SIG-M5 (cell line): Measurements from ENCODE around the gene LAMA2.

Experiments
- DNase-seq: peaks from one replicate; lab custom pipeline; 2025; lab: John Stamatoyannopoulos, UW

LAMA2 gene

GRCh38 chr6:129492260-129492659 is 609.3 kb downstream of the LAMA2 start:
- DNase-seq, result no peak

DNA sequence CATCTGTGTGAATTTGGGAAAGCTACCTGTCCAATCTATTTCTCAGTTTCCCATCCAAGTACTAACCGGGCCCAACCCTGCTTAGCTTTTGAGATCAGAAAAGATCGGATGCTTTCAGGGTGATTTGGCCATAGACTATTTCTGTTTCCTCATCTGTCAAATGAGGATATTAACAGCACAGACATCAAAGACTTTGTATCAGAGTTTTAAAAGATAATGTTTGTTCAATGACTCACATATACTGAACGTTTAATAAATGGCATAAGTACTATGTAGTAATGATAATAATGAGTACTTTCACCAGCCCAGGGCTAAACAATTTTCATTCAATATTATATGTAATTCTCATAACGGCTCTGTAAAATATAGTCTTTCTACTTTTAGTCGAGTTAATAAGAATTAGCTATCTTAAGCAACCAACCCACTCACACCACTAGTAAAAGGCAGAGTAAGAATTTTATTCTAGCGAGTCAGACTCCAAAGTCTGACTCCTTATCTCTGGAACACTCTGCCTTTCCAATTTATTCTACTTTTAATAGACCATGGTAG is 610.5 kb downstream of the LAMA2 start:
- no peak for DNase-seq

DNA sequence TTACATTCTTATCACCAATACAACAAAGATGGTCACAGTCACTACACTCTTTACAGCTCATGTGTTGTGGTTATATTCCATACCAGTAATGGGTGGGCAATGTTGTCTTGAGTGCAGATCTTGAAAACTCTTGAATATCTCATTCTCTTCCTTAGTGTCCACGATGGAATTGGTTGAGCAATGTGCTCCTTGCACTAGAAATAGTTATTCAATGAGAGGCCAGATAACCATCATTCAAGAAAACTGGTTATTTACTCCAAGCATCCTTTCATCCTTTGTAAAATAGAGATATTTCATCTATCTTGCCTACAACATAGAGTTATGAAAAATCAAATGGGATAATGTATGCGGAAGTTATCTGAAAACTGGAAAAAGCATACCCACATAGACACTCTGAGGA is 611.2 kb downstream of the LAMA2 start:
- no peak for DNase-seq

- no peak for DNase-seq
These were observed 611.6 kb downstream of the LAMA2 start for GRCh38 chr6:129494586-129494985.

GRCh38 chr6:129495652-129496051 is 612.7 kb downstream of the LAMA2 start:
- no peak for DNase-seq

- no peak for DNase-seq
These were observed 614.8 kb downstream of the LAMA2 start for GRCh38 chr6:129497481-129498441.

DNA sequence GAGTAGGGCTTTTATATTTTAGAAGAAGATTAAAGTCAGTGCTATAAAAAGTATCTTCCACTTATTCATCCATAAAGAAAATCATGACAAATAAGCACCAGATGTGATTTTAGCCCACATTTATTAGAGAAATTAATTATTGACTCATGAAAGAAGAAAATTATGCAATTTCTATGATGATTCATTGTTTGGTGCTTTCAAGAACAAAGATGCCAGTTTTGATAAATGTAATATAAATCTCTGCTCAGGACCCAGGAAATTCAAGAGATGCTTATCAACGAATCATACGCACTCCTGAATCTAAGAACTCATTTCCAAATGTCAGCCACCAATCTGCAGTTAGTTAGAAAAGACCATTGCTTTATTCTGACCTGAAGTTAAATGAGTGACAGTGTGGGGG is 615.6 kb downstream of the LAMA2 start:
- no peak for DNase-seq

DNA sequence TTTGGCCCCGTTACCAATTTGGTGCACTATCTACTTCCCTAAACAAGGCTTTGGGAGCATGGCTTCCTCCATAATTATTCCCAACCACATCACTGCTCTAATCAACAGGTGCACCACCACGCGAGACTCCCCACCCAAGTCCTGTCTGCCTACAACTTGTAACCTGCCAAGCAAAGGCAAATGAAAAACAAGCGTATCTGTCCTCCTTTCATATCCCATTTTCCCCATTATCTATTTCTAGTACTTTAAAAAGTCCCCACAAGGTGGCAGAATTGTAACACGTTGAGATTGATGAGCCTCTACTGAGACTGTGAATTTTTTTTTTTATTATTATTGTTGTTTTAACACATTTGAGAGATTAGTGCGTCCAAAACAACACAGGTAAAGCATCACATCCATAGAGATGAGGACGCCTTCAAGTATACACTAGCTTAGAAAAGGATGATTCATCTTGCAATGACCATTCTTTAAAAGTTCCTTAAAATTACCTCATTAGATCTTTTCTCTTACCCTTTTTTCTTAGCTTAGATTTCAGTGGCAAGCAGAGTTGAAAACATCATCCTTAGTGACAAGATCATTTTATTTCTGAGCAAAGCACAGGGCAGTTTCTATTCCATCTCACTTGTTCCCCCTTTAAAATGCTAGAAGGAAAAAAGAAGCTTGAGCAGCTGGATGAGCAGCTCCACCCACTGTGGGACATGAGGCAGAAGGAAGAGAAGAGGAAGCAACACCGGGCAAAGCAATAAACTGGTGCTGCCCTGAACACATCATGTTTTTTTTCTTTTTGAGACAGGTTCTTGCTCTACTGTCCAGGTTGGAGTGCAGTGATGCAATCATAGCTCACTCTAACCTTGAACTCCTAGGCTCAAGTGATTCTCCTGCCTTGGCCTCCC is 616.3 kb downstream of the LAMA2 start:
- peak; percentile 27 for DNase-seq

GRCh38 chr6:129499843-129500219 is 616.9 kb downstream of the LAMA2 start:
- no peak for DNase-seq

GRCh38 chr6:129500958-129501739 is 618.2 kb downstream of the LAMA2 start:
- no peak for DNase-seq

DNA sequence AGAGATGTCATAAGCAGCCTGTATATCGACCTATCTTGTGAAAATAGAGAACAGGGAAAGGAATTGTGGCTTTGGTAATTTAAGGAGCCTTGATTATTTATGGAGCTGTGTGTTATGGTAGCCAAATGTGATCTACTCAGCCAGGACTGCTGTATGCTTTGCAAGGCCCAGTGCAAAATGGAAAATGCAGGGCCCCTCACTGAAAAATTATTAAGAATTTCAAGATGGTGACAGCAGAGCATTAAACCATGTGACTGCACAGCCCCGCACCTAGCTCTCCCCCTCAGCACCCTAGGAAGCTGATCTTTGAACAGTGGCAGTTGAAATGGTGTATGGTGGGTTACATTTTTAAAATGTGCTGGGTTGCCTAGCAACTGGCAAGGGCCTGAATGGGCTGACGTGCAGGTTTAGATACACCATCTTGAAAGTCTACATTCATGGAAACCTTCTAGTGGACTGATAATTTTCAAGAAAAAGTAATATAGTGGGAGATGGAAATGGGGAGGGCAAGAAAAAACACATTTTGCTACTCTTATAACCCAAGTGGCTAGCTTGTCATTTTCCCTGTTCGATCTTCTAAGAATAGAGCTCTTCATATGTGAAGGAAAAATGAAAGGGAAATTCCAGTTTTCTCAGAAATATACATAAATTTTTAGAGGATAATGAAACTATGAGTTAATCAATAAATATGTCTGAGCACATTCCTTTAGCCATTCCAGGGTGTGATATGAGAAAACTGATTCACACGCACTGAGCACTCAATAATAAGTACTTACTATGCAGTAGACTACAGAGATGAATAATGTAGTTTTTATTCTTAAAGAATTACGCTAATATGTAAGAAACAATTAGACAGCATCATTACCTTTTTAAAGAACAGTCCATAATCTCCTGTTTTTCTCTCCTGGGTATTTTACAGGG is 619.1 kb downstream of the LAMA2 start:
- no peak for DNase-seq

DNA sequence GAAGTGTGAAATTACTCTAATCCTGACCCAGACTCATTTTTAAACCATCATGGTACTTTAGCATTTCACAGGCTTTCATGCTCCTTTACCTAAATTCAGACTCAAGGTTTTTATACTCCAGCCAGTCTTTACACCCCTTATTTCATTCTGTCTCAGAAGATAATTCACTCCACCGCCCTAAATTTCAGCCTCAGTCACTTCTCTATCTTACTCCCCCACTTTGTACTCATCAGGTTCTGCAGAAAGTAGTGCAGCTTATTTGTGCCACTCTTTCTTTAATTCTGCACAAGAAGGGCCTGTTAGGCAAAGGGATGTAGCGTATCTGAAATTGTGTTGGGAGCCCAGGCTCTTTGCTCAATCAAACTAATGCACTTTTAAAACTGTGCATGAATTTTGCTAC is 621.5 kb downstream of the LAMA2 start:
- DNase-seq, result no peak

- no peak for DNase-seq
These were observed 624.3 kb downstream of the LAMA2 start for GRCh38 chr6:129507059-129507807.

- no peak for DNase-seq
These were observed 624.9 kb downstream of the LAMA2 start for GRCh38 chr6:129507846-129508245.

- DNase-seq, result no peak
These were observed 625.7 kb downstream of the LAMA2 start for GRCh38 chr6:129508477-129509145.

DNA sequence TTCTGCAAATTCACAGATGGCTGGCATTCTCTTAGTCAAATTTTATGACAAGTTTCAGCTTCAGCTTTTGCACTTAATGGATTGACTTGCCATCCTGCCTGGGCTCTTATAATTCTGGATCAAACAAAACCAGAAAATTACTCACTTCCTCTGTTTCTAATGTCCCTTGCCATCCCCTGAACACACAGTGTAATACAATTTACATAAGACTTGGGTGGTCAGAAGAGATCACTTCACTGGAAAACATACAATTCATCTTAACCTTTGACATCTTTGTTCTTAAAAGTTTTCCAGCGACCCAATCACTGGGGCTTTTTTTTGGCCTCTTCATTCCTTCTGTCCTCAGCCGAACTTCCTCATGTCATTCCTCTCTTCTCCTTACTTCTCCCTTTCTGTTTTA is 628.0 kb downstream of the LAMA2 start:
- DNase-seq, result no peak

DNA sequence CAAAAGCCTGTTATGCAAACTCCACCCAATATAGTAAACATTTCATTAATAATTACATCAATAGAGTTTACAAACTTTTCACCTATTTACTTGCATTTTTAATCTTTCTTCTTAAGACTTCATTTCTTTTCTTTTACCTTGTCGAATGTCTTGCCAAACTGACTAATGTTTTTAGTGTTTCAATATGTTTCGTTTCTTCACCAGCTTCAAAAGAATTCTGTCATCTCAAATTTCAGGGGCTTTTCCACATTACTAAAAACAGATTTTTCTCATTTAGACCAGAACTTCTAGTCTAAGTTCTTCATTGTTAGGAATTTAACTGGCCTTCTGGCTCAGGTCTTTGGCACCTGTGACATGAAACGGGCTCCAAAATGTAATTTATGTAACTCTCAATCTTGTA is 630.5 kb downstream of the LAMA2 start:
- DNase-seq, result no peak

DNA sequence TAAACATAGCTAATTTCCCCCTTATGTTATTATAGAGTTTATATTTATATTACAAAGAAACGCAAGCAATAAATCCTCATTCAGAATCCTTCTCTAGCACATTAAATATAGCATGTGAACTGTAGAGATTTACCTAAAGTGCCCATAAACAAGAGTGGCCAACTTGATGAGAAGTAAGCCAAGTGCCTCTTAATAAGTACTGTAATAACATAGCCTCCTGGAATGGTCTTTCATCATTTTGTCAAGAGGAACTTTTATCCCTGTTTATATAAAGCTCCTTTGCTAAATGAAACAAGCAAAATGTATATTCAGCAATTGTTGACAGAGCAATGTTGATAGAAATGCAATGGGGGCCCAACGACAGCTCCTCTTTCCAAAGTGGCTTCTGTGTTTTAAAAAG is 632.1 kb downstream of the LAMA2 start:
- no peak for DNase-seq

DNA sequence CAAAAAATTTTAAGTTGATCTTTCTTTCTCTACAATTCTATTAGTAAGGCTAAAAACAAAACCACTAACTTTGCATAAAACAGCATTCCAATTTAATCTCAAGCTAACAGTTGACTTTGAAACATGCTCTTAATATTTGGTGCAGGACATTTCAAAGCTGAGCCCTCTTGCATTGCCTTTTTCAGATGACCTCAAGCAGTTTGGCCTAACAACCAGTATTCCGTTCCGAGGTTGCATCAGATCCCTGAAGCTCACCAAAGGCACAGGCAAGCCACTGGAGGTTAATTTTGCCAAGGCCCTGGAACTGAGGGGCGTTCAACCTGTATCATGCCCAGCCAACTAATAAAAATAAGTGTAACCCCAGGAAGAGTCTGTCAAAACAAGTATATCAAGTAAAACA is 633.1 kb downstream of the LAMA2 start:
- no peak for DNase-seq
